Hepatocyte (in vitro differentiated cells): ENCODE data around the gene TGFB1I1.

Experiments used
- CTCF ChIP-seq: fragments of 200-600 bp; sonication (generic); IDR thresholded peaks from 2 replicates; pipeline ENCODE4 v1.5.1; 2016; ENCODE audit warnings: antibody characterized with exemption, mild to moderate bottlenecking; ENCODE audit not compliant: poor library complexity
- EZH2phosphoT487 ChIP-seq: fragments of 200-600 bp; sonication (generic); IDR thresholded peaks from one replicate; pipeline ENCODE4 v1.6.1; 2018; ENCODE audit warnings: antibody characterized with exemption, mild to moderate bottlenecking, low read depth, moderate library complexity; ENCODE audit not compliant: unreplicated experiment, severe bottlenecking

DNA sequence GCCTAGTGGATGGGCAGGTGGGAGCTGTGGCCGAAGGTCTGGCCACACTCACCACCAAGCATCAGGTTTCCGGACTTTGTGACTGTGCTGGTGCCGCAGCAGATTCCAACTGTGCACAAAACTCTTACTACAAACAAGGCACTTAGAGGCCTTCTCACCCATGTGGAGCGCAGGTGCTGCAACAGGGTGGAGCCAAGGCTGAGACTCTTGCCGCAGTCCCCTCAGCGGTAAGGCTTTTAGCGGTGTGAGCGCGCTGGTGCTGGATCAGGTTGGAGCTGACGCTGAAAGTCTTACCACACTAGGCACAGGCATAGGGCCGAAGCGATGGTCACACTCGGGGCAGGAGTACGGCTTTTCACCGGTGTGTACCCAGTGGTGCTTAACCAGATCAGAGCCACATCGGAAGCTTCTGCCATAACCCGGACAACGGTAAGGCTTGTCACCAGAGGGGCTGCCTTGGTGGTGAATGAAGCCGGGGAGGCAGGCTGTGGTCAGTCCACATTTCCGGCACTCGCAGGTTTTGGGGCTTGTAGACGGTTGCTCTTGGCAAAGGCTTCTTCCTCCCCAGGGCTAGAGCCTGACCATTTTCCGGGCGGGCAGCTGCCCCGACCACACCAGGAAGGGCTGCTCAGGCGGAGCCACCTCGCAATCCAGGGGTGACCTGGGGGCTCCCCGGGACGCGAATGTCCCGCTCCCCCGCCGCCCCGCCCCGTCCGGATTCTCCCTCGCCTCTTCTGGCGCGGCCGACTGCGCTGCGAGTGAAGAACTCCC is 13.7 kb upstream of the TGFB1I1 start:
- TF ChIP-seq CTCF (peak; percentile 23), EZH2phosphoT487 (no peak)
